ENCODE measurements around the gene MGAT2.

DNA sequence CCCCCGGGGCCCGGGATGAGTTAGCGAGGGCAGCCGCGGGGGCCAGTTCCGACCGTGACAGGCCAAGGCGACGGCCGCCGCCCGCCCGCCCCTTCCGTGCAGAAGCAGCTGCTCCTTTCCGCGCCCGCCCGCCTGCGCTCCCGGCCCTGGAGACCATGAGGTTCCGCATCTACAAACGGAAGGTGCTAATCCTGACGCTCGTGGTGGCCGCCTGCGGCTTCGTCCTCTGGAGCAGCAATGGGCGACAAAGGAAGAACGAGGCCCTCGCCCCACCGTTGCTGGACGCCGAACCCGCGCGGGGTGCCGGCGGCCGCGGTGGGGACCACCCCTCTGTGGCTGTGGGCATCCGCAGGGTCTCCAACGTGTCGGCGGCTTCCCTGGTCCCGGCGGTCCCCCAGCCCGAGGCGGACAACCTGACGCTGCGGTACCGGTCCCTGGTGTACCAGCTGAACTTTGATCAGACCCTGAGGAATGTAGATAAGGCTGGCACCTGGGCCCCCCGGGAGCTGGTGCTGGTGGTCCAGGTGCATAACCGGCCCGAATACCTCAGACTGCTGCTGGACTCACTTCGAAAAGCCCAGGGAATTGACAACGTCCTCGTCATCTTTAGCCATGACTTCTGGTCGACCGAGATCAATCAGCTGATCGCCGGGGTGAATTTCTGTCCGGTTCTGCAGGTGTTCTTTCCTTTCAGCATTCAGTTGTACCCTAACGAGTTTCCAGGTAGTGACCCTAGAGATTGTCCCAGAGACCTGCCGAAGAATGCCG is 699 bp downstream of the MGAT2 start:
- TF ChIP-seq, protein P1, sequence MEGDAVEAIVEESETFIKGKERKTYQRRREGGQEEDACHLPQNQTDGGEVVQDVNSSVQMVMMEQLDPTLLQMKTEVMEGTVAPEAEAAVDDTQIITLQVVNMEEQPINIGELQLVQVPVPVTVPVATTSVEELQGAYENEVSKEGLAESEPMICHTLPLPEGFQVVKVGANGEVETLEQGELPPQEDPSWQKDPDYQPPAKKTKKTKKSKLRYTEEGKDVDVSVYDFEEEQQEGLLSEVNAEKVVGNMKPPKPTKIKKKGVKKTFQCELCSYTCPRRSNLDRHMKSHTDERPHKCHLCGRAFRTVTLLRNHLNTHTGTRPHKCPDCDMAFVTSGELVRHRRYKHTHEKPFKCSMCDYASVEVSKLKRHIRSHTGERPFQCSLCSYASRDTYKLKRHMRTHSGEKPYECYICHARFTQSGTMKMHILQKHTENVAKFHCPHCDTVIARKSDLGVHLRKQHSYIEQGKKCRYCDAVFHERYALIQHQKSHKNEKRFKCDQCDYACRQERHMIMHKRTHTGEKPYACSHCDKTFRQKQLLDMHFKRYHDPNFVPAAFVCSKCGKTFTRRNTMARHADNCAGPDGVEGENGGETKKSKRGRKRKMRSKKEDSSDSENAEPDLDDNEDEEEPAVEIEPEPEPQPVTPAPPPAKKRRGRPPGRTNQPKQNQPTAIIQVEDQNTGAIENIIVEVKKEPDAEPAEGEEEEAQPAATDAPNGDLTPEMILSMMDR (IDR thresholded peaks at IDR 0.05; ENCODE audit: low read depth, low read length, poor library complexity, severe bottlenecking) = no peak
- no peak for TF ChIP-seq EZH2phosphoT487 (IDR thresholded peaks at IDR 0.05; ENCODE audit: borderline replicate concordance, low read length)

All from DOHH2 (cell line).